Measurements from ENCODE around the gene ASTN2. TPM values are rescaled to one million over a fixed set of nuclear protein-coding genes. Genes with fewer than 3 reads are reported as not detected.
A peak's percentile ranks its signal among the peaks of the same experiment; 100 is the strongest.

The ASTN2 gene
- total RNA-seq, 4 donors from 2014 or later, result 3.3 to 10.2 (median 6.3) TPM

DNA sequence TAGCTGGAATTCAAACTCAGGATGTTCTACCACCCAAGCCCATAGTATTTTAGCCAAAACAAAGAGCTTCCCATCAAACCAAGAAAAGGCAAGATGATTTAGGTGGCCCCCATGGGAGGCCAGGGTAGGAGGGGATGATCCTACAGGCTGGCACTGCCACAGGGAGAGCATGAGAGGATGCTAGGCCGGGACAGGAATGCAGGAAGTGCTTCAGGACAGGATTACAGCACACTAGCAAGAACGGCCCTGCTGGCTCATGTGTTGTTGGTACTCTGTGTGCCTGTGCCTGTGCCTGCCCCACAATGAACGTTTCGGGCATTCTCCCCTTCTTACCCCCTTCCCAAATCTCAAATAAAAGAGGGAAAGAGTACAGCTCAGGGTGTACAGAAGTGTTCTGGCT, 838.5 kb downstream of the ASTN2 start:
- DNase-seq, result no peak
- no peaks in the 10 kb centered on the region for H3K36me3 ChIP-seq
- H3K4me3 ChIP-seq, result no peak overlapping the region
- H3K27ac ChIP-seq, result no peak overlapping the region
- no peak for TF ChIP-seq POLR2A (IDR thresholded peaks at IDR 0.05)
- TF ChIP-seq, protein P1, sequence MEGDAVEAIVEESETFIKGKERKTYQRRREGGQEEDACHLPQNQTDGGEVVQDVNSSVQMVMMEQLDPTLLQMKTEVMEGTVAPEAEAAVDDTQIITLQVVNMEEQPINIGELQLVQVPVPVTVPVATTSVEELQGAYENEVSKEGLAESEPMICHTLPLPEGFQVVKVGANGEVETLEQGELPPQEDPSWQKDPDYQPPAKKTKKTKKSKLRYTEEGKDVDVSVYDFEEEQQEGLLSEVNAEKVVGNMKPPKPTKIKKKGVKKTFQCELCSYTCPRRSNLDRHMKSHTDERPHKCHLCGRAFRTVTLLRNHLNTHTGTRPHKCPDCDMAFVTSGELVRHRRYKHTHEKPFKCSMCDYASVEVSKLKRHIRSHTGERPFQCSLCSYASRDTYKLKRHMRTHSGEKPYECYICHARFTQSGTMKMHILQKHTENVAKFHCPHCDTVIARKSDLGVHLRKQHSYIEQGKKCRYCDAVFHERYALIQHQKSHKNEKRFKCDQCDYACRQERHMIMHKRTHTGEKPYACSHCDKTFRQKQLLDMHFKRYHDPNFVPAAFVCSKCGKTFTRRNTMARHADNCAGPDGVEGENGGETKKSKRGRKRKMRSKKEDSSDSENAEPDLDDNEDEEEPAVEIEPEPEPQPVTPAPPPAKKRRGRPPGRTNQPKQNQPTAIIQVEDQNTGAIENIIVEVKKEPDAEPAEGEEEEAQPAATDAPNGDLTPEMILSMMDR (IDR thresholded peaks at IDR 0.05), result no peak
- peaks cover 0 to 9% (median 0%) of the 10 kb centered on the region in 4 donors for H3K4me1 ChIP-seq
- H3K9me3 ChIP-seq, result no peaks in the 10 kb centered on the region
- no peaks in the 10 kb centered on the region for H3K27me3 ChIP-seq

DNA sequence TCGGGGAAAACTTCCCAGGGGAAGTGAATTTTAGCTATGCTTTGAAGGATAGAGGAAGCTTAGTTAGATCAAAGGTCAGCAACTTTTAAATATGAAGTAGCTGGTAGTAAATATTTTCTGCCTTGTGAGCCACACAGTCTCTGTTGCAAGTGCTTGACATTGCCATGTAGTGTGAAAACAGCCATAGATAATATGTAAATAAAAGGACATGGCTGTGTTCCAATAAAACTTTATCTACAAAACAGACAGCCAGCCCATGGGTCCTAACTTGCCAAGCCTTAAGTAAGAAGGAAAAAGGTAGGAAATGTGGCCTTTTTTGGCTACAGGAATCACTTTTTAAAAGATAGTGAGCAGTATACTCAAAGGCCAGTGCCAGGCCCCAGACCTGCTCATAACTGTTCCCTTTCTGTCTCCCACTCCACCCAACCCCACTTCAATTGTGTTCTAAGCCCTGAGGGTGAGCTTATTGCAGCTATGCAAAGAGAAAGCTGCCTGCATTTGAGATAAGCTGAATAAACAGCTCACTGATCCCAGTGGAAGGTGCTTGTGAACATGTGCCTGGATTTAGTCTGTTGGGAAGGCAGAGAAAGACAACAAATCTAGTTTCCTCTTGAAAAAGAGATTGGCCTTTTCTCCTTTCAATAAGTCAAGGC, 840.7 kb downstream of the ASTN2 start:
- no peak for DNase-seq
- H3K27me3 ChIP-seq, result no peaks in the 10 kb centered on the region
- no peaks in the 10 kb centered on the region for H3K36me3 ChIP-seq
- TF ChIP-seq POLR2A (IDR thresholded peaks at IDR 0.05), result no peak
- TF ChIP-seq, protein P1 (IDR thresholded peaks at IDR 0.05), result no peak
- H3K4me3 ChIP-seq, result no peak overlapping the region
- H3K27ac ChIP-seq, result no peak overlapping the region
- H3K9me3 ChIP-seq, result no peaks in the 10 kb centered on the region
- H3K4me1 ChIP-seq, result peaks cover 0 to 9% (median 0%) of the 10 kb centered on the region in 4 donors

DNA sequence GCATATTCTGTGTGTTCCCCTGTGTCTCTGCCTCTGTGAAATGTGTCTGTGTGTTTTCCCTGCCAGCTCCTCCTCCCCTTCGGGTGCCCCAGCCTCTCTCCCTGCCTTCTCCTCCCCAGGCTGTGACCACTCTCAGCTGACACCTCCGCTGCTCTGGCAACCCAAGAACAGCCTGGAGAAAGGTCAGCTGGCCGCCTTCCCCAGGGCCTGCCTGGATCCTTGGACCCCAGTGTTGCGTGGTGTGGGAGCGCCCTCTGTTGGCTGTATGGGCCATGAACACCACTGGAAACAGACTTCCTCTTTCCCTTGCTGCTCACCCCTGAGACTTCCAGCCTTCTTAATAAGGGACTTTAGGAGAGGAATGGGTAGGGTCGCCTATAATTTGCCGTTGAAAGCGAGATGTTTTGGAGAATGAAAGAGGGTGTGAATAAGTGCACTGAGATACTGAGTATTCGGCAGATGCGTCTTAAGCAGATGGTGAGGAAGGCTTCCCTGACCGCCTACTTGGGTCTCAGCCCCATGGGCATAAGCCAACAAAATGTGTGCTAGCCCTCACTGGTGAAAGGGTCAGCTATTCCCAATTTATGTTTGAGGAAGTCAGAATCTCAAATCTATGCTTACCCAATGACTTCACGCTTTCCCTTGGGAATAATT, 842.6 kb downstream of the ASTN2 start:
- DNase-seq, result peak; percentile 42 to 84 (median 84)
- Histone ChIP-seq H3K4me3 (no peak overlapping the region), H3K9me3 (no peaks in the 10 kb centered on the region), H3K4me1 (peaks cover 0 to 14% (median 2%) of the 10 kb centered on the region in 4 donors), H3K27me3 (no peaks in the 10 kb centered on the region), H3K36me3 (no peaks in the 10 kb centered on the region), H3K27ac (no peak overlapping the region)
- TF ChIP-seq, protein P1 (IDR thresholded peaks at IDR 0.05), result peak in 5 of 6 experiments; percentile 44 to 93 (median 89)
- TF ChIP-seq POLR2A (IDR thresholded peaks at IDR 0.05), result no peak

DNA sequence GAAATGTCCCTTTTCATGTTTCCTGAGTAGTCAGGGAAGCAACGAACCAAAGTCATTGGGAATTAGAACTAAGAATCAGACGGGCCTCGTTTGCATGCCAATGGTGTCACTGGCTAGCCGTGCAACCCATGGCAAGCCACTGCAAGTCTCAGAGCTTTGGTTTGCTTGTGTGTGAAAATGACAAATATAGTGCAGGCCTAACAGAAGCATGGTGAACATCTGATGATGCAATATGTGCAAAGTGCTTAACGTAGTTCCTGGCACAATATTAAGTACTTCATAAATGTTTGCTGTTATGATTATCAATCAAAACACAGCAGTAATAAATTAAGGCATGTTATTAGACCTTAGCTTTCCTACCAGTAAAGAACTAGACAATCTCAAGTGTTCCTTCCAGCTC, 845.7 kb downstream of the ASTN2 start:
- peaks cover 0 to 21% (median 2%) of the 10 kb centered on the region in 4 donors for H3K4me1 ChIP-seq
- no peak for DNase-seq
- TF ChIP-seq, protein P1 (IDR thresholded peaks at IDR 0.05), result no peak
- no peak for TF ChIP-seq POLR2A (IDR thresholded peaks at IDR 0.05)

DNA sequence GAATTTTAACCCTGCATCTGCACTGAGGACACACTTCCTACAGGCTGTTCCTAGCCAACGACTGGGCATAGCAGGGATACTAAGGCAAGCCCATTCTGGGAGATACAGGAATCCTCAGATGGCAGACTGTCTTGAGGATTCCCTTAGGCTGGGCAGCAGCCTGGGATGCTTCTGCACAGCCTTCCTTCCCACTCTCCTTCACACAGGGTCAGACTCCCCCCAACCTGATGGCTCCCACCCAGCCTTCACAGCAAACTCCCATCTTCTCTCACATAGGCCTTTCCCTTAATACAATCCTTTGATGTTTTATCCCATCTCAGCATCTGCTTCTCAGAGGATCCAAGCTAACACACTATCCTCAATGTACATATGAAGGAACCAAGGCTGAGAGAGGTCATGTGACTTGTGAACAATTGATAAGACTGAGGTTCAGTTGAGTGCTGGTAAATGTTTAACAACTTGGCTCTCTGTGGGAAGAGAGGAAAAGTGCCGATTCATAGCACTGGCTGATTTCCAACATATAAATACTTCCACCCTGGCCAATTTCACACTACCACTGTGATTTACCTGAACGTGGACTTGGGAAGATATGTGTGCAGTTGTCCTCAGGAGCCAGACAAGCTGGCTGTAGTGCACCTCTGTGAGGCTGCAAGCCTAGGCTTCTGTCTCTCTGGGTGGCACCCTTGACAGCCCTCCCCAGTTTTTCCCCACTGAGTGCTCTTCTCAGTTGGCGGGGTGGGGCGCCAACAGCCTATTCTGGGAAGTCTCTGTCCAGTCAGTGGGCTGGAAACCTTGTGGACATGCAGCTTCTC, 848.0 kb downstream of the ASTN2 start:
- H3K27ac ChIP-seq, result peak overlapping the region in 3 of 4 donors; percentile 31 to 48 (median 39)

More for the DNA sequence above, 845.7 kb downstream of the ASTN2 start:
- Histone ChIP-seq H3K4me3 (no peak overlapping the region), H3K27ac (no peak overlapping the region), H3K36me3 (no peaks in the 10 kb centered on the region), H3K9me3 (no peaks in the 10 kb centered on the region), H3K27me3 (no peaks in the 10 kb centered on the region)

More for the DNA sequence above, 848.0 kb downstream of the ASTN2 start:
- Histone ChIP-seq H3K27me3 (no peaks in the 10 kb centered on the region), H3K36me3 (no peaks in the 10 kb centered on the region), H3K4me3 (no peak overlapping the region), H3K4me1 (peaks cover 0 to 17% (median 2%) of the 10 kb centered on the region in 4 donors), H3K9me3 (no peaks in the 10 kb centered on the region)
- DNase-seq, result peak in 1 of 3 donors; percentile 49
- no peak for TF ChIP-seq POLR2A (IDR thresholded peaks at IDR 0.05)
- TF ChIP-seq, protein P1 (IDR thresholded peaks at IDR 0.05), result no peak

All from Peyer's patch (tissue), 4 donors.